SJCRH30 (cell line): ENCODE data around the gene CBX2. TPM values are rescaled to one million over a fixed set of nuclear protein-coding genes. Genes with fewer than 3 reads are reported as not detected.

Experiments
- DNase-seq, 2 experiments: peaks; one replicate each; pipeline ENCODE4 v3.0.0-alpha.2; 2015 to 2020
- H3K27ac ChIP-seq: fragments of 250-450 bp; sonication (Bioruptor Pico); 2 replicates; pipeline ENCODE4 v1.5.1; 2020; ENCODE audit warnings: mild to moderate bottlenecking, moderate library complexity
- H3K27me3 ChIP-seq: fragments of 250-450 bp; sonication (Bioruptor Pico); 2 replicates; pipeline ENCODE4 v1.5.1; 2020; ENCODE audit warnings: mild to moderate bottlenecking, moderate library complexity
- H3K36me3 ChIP-seq: fragments of 250-450 bp; sonication (Bioruptor Pico); 2 replicates; pipeline ENCODE4 v1.5.1; 2020; ENCODE audit warnings: mild to moderate bottlenecking, moderate library complexity
- H3K4me1 ChIP-seq: fragments of 250-450 bp; sonication (Bioruptor Pico); 2 replicates; pipeline ENCODE4 v1.5.1; 2020; ENCODE audit warnings: mild to moderate bottlenecking, moderate library complexity
- H3K4me3 ChIP-seq: fragments of 250-450 bp; sonication (Bioruptor Pico); 2 replicates; pipeline ENCODE4 v1.5.1; 2020; ENCODE audit warnings: mild to moderate bottlenecking, moderate library complexity
- H3K9me3 ChIP-seq: fragments of 250-450 bp; sonication (Bioruptor Pico); replicated peaks from 2 replicates; pipeline ENCODE4 v1.5.1; 2020; ENCODE audit warnings: mild to moderate bottlenecking, moderate library complexity
- total RNA-seq: library from RNA; depleted of rRNA; stranded (reverse); fragments of >200 nt; shearing (Covaris generic); gene quantifications from 2 replicates; pipeline ENCODE4 v1.2.3, GENCODE V29; 2014

CBX2 gene
- total RNA-seq, 1 experiment from 2014 or later, result 90.0 TPM

DNA sequence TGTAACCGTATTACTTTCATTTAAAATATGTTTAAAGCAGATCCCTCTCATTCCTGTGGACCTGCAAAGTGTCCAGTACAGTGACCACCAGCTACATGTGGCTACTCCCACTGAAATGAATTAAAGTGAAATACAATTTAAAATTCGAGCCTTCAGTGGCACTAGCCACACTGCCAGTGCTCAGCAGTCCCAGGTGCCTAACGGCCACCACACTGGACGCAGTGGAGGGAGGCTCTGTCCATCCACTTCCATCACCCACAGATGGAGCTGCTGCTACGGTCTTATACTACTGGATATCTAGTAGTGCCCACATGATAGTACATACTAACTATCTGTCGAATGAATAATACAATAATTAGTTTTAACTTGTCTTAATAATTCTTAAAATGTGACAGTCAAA is 2.3 kb upstream of the CBX2 start:
- Histone ChIP-seq H3K4me1 (peaks cover 11% of the 10 kb centered on the region), H3K9me3 (no peaks in the 10 kb centered on the region), H3K27ac (no peak overlapping the region), H3K4me3 (no peak overlapping the region), H3K27me3 (peaks cover 36% of the 10 kb centered on the region), H3K36me3 (peaks cover 13% of the 10 kb centered on the region)
- DNase-seq, result no peak

DNA sequence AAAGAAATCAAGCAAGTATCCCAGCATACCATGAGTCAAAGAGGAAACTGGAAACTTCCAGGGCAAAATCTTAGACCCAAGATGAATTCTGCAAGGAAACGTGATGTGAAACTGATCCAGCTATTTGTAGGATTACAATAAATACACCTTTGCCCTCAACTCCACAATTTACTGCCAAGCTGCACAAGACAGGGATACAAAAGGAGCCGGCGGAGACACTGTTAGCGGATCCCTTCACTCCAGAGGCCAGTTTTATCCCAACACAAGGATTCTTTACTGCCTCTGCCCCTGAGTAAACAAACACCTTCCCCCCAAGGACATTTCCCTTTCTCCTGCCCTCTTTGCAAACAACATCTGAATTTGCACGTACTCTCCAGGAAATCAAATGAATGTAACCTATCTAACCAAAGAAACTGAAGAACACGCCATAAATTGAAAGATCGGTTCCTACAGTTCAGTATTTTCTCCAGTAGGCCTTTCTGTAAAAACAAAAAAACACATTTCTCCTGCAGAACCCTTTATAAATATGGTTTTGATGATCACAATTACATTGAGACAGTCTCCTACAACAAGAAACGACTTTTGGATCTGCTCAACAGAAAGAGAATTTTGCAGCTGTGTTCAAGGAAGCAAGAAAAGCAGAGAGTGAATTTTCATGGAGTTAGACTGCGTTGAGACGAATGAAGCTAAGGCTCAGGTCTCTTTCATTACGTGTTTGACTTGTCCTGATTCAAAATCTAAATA is 1.4 kb upstream of the CBX2 start:
- Histone ChIP-seq H3K4me1 (peaks cover 11% of the 10 kb centered on the region), H3K27me3 (peaks cover 32% of the 10 kb centered on the region), H3K9me3 (no peaks in the 10 kb centered on the region), H3K4me3 (peak overlapping the region; percentile 62), H3K27ac (no peak overlapping the region; the same call in 1 of the 2 replicates), H3K36me3 (peaks cover 22% of the 10 kb centered on the region)
- peak in 1 of 2 experiments; percentile 44 for DNase-seq

DNA sequence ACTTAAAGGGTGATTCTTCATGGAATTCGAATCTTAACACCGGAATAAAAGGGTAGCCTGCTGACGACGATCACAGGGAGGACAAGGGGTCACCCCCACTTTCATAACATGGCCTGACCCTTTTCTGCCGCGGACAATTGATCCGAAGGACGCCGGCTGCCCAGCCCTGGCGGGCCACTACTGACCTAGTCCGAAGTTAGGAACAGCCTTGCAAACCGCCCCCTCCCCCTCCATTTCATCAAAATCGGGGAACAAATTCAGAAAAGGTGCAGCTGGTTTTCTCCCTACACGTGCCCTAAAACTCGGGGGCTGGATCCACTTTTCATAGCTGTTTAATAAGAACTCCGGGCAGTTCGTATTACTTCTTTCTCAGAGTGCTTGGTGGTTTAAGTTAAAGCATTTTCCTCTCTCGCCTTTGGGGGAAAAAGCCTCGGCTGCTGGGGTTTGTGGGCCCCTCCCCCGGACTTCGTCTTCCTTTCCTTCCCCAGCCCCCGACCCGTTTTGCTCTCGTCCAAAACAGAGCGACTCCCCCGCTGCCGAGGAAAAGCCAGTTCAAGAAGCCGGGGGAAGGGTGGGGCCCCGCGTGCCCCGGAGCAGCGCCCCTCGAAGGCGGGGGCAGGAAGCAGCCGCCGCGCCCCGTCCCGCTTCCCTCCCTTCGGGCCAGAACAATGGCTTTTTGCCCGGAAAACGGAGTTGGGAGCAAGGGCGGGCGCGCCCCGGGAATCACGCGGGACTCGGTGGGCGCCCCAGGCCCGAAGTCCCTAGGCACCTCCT is 641 bp upstream of the CBX2 start:
- peaks cover 26% of the 10 kb centered on the region for H3K27me3 ChIP-seq
- H3K36me3 ChIP-seq, result peaks cover 29% of the 10 kb centered on the region
- H3K4me3 ChIP-seq, result peak overlapping the region; percentile 62
- H3K4me1 ChIP-seq, result peaks cover 11% of the 10 kb centered on the region
- H3K27ac ChIP-seq, result peak overlapping the region; percentile 71
- DNase-seq, result peak; percentile 89 to 90
- no peaks in the 10 kb centered on the region for H3K9me3 ChIP-seq

DNA sequence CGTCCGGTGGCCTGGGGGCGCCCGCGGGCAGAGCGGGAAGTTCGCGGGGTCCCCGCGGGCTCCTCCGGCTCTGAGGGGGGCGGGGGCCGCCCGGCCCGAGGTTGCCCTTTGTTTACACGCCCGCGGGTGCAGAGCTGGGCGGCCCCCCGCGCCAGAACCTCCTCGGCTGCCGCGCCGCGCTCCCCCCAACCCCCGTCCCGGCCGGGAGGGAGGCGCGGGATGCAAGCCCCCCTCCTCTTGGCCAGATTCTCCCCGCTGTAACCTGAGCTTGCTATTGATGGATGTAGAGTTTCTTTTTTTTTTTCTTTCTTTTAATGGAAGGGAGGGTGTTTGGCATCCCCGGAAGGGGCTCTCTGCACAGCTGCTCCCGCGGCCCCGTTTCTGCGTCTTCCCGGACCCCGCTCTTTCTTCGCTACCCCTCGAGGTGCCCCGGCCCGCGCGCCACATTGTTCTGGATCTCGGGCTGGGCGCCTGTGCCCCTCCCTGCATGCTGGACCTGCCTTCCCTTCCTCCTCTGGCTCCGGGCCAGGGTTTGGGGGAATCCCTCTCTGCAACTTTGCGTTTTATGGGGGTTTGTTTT is 646 bp downstream of the CBX2 start:
- Histone ChIP-seq H3K4me1 (peaks cover 11% of the 10 kb centered on the region), H3K9me3 (no peaks in the 10 kb centered on the region), H3K27me3 (peaks cover 16% of the 10 kb centered on the region), H3K4me3 (peak overlapping the region; percentile 99), H3K36me3 (peaks cover 40% of the 10 kb centered on the region), H3K27ac (peak overlapping the region; percentile 62; the same call in 1 of the 2 replicates)
- DNase-seq, result peak; percentile 76 to 77

DNA sequence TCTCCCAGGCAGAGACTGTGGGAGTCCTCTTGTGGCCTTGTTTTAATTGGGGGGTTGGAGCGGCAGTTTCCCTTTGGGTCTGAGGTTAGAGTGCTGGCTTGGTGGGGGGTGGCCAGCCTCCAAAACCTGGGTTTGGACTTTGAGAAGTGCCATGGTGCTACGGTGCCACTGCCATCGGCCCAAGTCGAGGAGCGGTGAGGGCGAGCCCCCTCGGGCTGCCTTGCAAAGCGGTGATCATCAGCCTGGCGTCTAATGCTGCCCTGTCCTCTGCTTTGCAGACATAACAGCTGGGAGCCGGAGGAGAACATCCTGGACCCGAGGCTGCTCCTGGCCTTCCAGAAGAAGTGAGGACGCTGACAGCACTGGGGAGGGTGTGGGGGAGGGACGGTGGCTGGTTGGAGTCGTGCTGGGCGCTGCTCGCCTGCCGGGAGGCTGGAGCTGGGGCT is 1.2 kb downstream of the CBX2 start:
- H3K27me3 ChIP-seq, result peaks cover 12% of the 10 kb centered on the region
- peaks cover 45% of the 10 kb centered on the region for H3K36me3 ChIP-seq
- H3K4me1 ChIP-seq, result peaks cover 11% of the 10 kb centered on the region
- peak overlapping the region; percentile 99 for H3K4me3 ChIP-seq
- no peak for DNase-seq
- no peaks in the 10 kb centered on the region for H3K9me3 ChIP-seq
- H3K27ac ChIP-seq, result peak overlapping the region; percentile 62; the same call in 1 of the 2 replicates

DNA sequence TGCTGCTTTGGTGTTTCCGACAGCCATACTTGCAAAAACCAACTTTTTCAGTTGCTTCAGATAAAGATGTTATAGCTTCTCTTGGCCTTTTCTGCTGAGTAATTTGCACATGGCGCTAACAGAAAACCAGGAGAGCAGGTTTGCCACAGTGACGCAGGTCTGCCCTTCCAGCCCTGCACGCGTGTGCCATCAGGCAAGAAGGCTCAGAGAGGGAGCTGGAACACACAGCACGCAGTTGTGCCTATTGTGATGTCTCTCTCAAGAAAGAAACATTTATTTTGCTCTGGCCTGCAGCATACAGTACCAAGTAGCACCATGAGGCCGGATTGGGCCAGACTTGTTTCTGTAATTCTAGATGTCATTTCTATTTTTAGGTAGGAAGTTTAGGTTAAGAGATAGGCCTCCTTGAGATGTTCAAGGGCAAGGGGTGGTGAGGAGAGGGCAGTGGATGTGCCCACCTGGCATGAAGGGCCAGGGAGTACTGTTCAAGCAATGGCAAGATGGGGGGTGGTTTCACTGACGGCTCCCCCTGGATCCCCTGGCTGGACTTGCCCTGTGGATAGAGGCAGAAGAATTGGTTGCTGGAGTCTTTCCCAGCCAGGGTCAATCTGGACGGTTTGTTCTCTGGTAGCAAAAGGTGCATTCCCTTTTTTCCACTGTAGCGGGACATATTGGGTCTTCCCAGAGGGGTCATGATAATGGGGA is 1.9 kb downstream of the CBX2 start:
- DNase-seq, result no peak
- no peak overlapping the region for H3K27ac ChIP-seq
- H3K27me3 ChIP-seq, result peaks cover 8% of the 10 kb centered on the region
- H3K4me3 ChIP-seq, result no peak overlapping the region
- H3K9me3 ChIP-seq, result no peaks in the 10 kb centered on the region
- H3K4me1 ChIP-seq, result peaks cover 11% of the 10 kb centered on the region
- peaks cover 52% of the 10 kb centered on the region for H3K36me3 ChIP-seq

DNA sequence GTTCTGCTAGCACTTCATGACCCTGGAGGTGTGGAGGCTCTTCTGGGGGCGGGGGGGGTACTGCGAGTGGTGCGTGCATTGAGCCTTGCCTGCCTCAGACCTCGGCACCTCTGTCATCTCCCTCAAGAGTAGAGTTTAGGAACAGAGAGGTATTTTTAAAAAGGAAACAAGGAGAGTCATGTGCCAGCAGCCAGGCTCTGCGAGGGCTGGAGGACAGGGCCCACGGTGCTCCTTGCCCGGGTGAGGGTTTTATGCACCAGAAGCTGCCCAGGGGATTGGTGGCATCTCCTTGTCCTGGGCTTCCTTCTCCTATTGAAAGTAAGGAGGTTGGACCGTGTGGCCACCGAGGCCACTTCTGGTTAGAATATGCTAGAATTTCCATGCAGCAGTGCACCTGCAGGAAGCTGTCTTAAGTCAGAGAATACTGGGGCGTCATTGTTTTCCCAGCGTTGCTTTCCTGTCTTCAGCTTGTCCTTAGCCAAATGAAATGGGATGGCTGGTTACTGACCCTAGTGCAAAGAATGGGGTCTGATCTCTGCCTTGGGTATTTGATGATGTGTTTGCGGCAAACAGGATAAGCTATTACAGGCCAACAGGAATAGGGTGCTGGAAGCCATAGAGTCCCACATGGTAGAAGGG is 3.2 kb downstream of the CBX2 start:
- Histone ChIP-seq H3K9me3 (no peaks in the 10 kb centered on the region), H3K27ac (no peak overlapping the region), H3K27me3 (peaks cover under 1% of the 10 kb centered on the region; the same call in 1 of the 2 replicates), H3K4me3 (no peak overlapping the region), H3K36me3 (peaks cover 61% of the 10 kb centered on the region), H3K4me1 (peaks cover 9% of the 10 kb centered on the region)
- no peak for DNase-seq

DNA sequence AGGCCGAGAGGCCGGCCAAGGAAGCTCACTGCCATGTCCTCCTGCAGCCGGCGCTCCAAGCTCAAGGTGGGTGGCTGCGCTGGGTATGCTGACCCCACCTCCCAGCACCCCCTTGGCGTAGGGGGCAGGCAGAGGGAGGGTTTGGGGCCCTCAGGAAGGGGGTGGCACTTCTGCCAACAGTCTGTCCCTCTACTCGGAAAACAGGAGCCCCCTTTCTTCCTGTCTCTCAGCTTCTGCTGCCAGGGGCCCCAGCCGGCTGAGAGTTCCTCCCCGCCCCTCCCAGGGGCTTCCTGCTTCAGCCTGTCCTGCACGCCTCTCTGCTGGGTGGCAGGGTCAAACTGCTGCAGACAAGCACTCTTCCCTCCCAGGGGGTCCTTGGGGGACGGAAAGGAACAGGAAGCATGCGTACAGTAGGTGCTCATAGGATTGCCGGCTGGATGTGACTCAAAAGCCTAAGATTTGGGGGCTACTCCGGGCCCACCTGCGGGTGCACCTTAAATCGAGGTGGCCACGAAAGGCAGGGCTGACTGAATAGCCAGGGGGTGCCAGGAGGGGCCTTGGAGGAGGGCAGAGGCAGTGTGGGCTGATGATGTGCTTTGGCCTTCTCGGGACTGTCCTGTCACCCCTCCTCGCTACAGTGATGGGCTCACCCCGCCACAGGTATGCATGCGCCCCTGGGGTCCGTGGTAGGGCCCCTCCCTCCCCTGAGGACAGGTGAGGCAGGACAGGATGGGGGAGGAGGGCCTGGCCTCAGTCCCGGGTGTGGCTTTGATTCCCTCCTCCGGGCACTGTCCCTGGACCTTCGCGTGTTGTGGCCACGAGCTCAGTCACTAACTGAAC is 4.0 kb downstream of the CBX2 start:
- Histone ChIP-seq H3K4me3 (no peak overlapping the region), H3K27me3 (no peaks in the 10 kb centered on the region), H3K27ac (no peak overlapping the region), H3K4me1 (peaks cover 2% of the 10 kb centered on the region; the same call in 1 of the 2 replicates), H3K36me3 (peaks cover 61% of the 10 kb centered on the region), H3K9me3 (no peaks in the 10 kb centered on the region)
- DNase-seq, result no peak

DNA sequence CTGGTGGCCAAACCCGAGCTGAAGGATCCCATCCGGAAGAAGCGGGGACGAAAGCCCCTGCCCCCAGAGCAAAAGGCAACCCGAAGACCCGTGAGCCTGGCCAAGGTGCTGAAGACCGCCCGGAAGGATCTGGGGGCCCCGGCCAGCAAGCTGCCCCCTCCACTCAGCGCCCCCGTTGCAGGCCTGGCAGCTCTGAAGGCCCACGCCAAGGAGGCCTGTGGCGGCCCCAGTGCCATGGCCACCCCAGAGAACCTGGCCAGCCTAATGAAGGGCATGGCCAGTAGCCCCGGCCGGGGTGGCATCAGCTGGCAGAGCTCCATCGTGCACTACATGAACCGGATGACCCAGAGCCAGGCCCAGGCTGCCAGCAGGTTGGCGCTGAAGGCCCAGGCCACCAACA is 5.9 kb downstream of the CBX2 start:
- Histone ChIP-seq H3K9me3 (no peaks in the 10 kb centered on the region), H3K4me3 (no peak overlapping the region), H3K27ac (no peak overlapping the region), H3K27me3 (no peaks in the 10 kb centered on the region), H3K4me1 (peaks cover 2% of the 10 kb centered on the region; the same call in 1 of the 2 replicates), H3K36me3 (peaks cover 61% of the 10 kb centered on the region)
- no peak for DNase-seq

DNA sequence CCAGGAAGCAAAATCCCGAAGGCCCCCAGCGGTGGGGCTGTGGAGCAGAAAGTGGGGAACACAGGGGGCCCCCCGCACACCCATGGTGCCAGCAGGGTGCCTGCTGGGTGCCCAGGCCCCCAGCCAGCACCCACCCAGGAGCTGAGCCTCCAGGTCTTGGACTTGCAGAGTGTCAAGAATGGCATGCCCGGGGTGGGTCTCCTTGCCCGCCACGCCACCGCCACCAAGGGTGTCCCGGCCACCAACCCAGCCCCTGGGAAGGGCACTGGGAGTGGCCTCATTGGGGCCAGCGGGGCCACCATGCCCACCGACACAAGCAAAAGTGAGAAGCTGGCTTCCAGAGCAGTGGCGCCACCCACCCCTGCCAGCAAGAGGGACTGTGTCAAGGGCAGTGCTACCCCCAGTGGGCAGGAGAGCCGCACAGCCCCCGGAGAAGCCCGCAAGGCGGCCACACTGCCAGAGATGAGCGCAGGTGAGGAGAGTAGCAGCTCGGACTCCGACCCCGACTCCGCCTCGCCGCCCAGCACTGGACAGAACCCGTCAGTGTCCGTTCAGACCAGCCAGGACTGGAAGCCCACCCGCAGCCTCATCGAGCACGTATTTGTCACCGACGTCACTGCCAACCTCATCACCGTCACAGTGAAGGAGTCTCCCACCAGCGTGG is 6.5 kb downstream of the CBX2 start:
- Histone ChIP-seq H3K27me3 (no peaks in the 10 kb centered on the region), H3K4me3 (no peak overlapping the region), H3K36me3 (peaks cover 60% of the 10 kb centered on the region), H3K9me3 (no peaks in the 10 kb centered on the region), H3K4me1 (no peaks in the 10 kb centered on the region; the same call in 1 of the 2 replicates), H3K27ac (no peak overlapping the region)
- no peak for DNase-seq

DNA sequence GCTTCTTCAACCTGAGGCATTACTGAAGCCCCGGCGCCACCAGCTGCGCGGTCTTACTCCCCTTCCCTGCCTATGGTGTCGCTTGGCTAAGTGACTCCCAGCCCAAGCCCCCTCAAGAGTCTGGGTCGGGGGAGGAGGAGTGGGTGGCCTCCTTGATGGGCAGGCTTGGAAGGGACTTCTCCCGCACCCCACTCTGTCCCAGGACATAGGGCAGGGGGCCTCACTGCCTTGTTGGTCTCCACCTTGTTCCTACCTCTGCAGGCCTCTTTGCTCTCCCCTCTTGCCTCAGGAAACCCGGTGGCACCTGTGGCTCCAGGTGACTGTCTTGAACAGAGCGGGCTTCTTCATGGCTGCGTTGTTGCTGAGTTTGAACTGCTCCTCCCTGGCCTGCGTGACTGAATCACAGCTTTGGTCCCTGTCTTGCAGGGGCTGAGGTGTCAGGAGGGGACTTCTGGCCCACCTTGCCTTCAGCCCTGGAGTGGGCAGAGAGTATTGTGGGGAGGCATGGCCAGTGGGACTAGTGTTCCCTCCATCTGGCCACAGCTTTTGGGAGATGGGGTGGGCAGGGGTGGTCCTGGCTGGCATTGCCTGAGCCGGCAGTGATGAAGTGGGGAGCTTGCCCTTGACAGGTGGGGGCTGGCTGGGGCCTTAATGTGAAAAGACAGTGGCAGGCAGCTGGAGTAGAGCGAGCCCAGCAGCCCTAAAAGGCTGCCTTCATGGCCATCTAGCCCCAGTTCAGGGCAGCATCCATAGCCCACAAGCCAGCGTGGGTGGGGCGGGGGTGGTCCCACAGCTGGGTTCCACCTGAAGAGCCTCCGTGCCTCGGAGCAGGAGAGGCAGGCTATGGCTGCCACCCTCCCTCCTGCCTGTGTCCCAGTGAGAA is 7.3 kb downstream of the CBX2 start:
- no peaks in the 10 kb centered on the region for H3K27me3 ChIP-seq
- peaks cover 52% of the 10 kb centered on the region for H3K36me3 ChIP-seq
- no peaks in the 10 kb centered on the region for H3K9me3 ChIP-seq
- DNase-seq, result no peak
- H3K27ac ChIP-seq, result no peak overlapping the region
- no peak overlapping the region for H3K4me3 ChIP-seq
- H3K4me1 ChIP-seq, result no peaks in the 10 kb centered on the region
